Measurements from ENCODE around the gene INSYN2B.

Gene INSYN2B

GRCh38 chr5:169933127-169933526 lies 47.2 kb downstream of the INSYN2B start:
- no peak for DNase-seq (ENCODE audit: low read depth)

- DNase-seq (ENCODE audit: low read depth): no peak
These were observed 56.3 kb downstream of the INSYN2B start for GRCh38 chr5:169923988-169924387.

- no peak for DNase-seq (ENCODE audit: low read depth)
These were observed 57.8 kb downstream of the INSYN2B start for GRCh38 chr5:169922474-169922873.

- DNase-seq (ENCODE audit: low read depth): no peak
These were observed 58.3 kb downstream of the INSYN2B start for GRCh38 chr5:169921949-169922348.

GRCh38 chr5:169921384-169921783 lies 58.9 kb downstream of the INSYN2B start:
- DNase-seq (ENCODE audit: low read depth): no peak

GRCh38 chr5:169920474-169920873 lies 59.8 kb downstream of the INSYN2B start:
- DNase-seq (ENCODE audit: low read depth): no peak

GRCh38 chr5:169918228-169918627 lies 62.1 kb downstream of the INSYN2B start:
- DNase-seq (ENCODE audit: low read depth): no peak

GRCh38 chr5:169917500-169917899 lies 62.8 kb downstream of the INSYN2B start:
- no peak for DNase-seq (ENCODE audit: low read depth)

GRCh38 chr5:169914766-169915165 lies 65.5 kb downstream of the INSYN2B start:
- DNase-seq (ENCODE audit: low read depth): no peak

GRCh38 chr5:169913479-169913878 lies 66.8 kb downstream of the INSYN2B start:
- no peak for DNase-seq (ENCODE audit: low read depth)

GRCh38 chr5:169911448-169912212 lies 68.7 kb downstream of the INSYN2B start:
- no peak for DNase-seq (ENCODE audit: low read depth)

- no peak for DNase-seq (ENCODE audit: low read depth)
These were observed 69.9 kb downstream of the INSYN2B start for GRCh38 chr5:169910393-169910792.

- DNase-seq (ENCODE audit: low read depth): no peak
These were observed 70.3 kb downstream of the INSYN2B start for GRCh38 chr5:169909945-169910344.

- no peak for DNase-seq (ENCODE audit: low read depth)
These were observed 71.4 kb downstream of the INSYN2B start for GRCh38 chr5:169908864-169909263.

GRCh38 chr5:169906745-169907649 lies 73.3 kb downstream of the INSYN2B start:
- no peak for DNase-seq (ENCODE audit: low read depth)

- DNase-seq (ENCODE audit: low read depth): no peak
These were observed 75.3 kb downstream of the INSYN2B start for GRCh38 chr5:169905017-169905416.

GRCh38 chr5:169904508-169904907 lies 75.8 kb downstream of the INSYN2B start:
- DNase-seq (ENCODE audit: low read depth): no peak

GRCh38 chr5:169904059-169904458 lies 76.2 kb downstream of the INSYN2B start:
- DNase-seq (ENCODE audit: low read depth): no peak

GRCh38 chr5:169901896-169902295 lies 78.4 kb downstream of the INSYN2B start:
- no peak for DNase-seq (ENCODE audit: low read depth)

- DNase-seq (ENCODE audit: low read depth): no peak
These were observed 82.8 kb downstream of the INSYN2B start for GRCh38 chr5:169897481-169897880.

- no peak for DNase-seq (ENCODE audit: low read depth)
These were observed 84.4 kb downstream of the INSYN2B start for GRCh38 chr5:169895926-169896325.

GRCh38 chr5:169893571-169893970 lies 86.7 kb downstream of the INSYN2B start:
- DNase-seq (ENCODE audit: low read depth): no peak

GRCh38 chr5:169893010-169893409 lies 87.3 kb downstream of the INSYN2B start:
- no peak for DNase-seq (ENCODE audit: low read depth)

Data from activated T-cell treated with anti-CD3 and anti-CD28 coated beads for 48 hours (primary cell).